Measurements from ENCODE around the gene TATDN2.
"Not testable (repeated sequence)": the region's sequence is repeated elsewhere in the genome, so short reads cannot be mapped to it uniquely, and the experiment has no call there.

Gene TATDN2

GRCh38 chr3:10272476-10272875, 24.2 kb downstream of the TATDN2 start:
- not testable (repeated sequence) for H3K9me3 ChIP-seq (ENCODE audit: control insufficient read depth, low read length); H2BK5ac ChIP-seq (ENCODE audit: low read depth, low read length, poor library complexity, severe bottlenecking); H4K8ac ChIP-seq (ENCODE audit: low read length); H3K27me3 ChIP-seq (ENCODE audit: control insufficient read depth in 1 of 2, insufficient read depth in 1 of 2, low read length in 2 of 2); H2BK15ac ChIP-seq (ENCODE audit: low read depth, poor library complexity, severe bottlenecking); H3K4me1 ChIP-seq (ENCODE audit: control insufficient read depth, insufficient read depth, low read depth, low read length); H2BK12ac ChIP-seq (ENCODE audit: low read length in 2 of 2); H3K14ac ChIP-seq (ENCODE audit: low read length in 2 of 2); H2AK5ac ChIP-seq (ENCODE audit: low read length, severe bottlenecking); H2BK120ac ChIP-seq (ENCODE audit: low read depth, low read length); H3K4me2 ChIP-seq (ENCODE audit: low read length, poor library complexity, severe bottlenecking); H3K4ac ChIP-seq (ENCODE audit: low read depth in 1 of 2, low read length in 2 of 2); H3K23ac ChIP-seq (ENCODE audit: low read length in 2 of 2); H2AFZ ChIP-seq (ENCODE audit: low read depth, low read length); H3K27ac ChIP-seq (ENCODE audit: low read length, poor library complexity, severe bottlenecking); DNase-seq; H3K18ac ChIP-seq (ENCODE audit: low read depth in 1 of 2, low read length in 2 of 2); H3K4me3 ChIP-seq (ENCODE audit: insufficient read depth in 1 of 2, low read depth in 1 of 2, low read length in 2 of 2); H3K9ac ChIP-seq (ENCODE audit: low read length); H4K91ac ChIP-seq (ENCODE audit: low read length)
- Histone ChIP-seq H3K79me1 (replicated peaks; ENCODE audit: low read length, poor library complexity, severe bottlenecking) (peaks cover 35% of the 10 kb centered on the region), H3K36me3 (ENCODE audit: control insufficient read depth in 1 of 2, insufficient read depth in 2 of 2, low read depth in 1 of 2, low read length in 2 of 2) (peaks cover 48 to 59% of the 10 kb centered on the region in 2 experiments)
- WGBS: 97% methylated on average over 9 of the region's 11 CpGs

DNA sequence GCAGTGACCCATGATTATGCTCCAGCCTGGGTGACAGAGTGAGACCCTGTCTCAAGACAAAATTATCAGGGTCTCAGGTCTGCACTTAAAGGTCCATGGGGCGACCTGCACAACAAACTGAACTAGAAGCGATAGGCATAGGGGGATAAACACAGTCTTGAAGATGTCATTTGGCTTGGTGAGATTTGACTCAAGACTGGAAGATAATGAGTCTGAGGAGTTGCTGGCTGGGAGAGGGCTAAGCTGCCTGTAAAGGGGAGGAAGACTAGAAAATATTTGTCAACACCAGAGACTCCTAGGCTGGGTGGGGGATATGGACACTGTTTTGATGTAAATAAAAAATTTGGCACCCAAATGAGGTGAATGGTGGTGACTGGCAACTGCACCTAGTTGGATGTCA, 24.7 kb downstream of the TATDN2 start:
- Histone ChIP-seq H3K36me3 (ENCODE audit: control insufficient read depth in 1 of 2, insufficient read depth in 2 of 2, low read depth in 1 of 2, low read length in 2 of 2) (peaks cover 51 to 60% of the 10 kb centered on the region in 2 experiments), H3K9me3 (ENCODE audit: control insufficient read depth, low read length) (no peaks in the 10 kb centered on the region), H4K91ac (ENCODE audit: low read length) (no peak overlapping the region), H3K27ac (ENCODE audit: low read length, poor library complexity, severe bottlenecking) (no peak overlapping the region), H3K4me2 (ENCODE audit: low read length, poor library complexity, severe bottlenecking) (no peak overlapping the region), H3K18ac (ENCODE audit: low read depth in 1 of 2, low read length in 2 of 2) (no peak overlapping the region), H2BK120ac (ENCODE audit: low read depth, low read length) (no peak overlapping the region), H2BK5ac (ENCODE audit: low read depth, low read length, poor library complexity, severe bottlenecking) (no peak overlapping the region), H3K27me3 (ENCODE audit: control insufficient read depth in 1 of 2, insufficient read depth in 1 of 2, low read length in 2 of 2) (no peaks in the 10 kb centered on the region), H4K8ac (ENCODE audit: low read length) (no peak overlapping the region), H3K9ac (ENCODE audit: low read length) (no peak overlapping the region), H2AFZ (ENCODE audit: low read depth, low read length) (no peak overlapping the region), H3K14ac (ENCODE audit: low read length in 2 of 2) (no peak overlapping the region), H2BK12ac (ENCODE audit: low read length in 2 of 2) (no peak overlapping the region), H3K4me1 (ENCODE audit: control insufficient read depth, insufficient read depth, low read depth, low read length) (peaks cover 5% of the 10 kb centered on the region), H3K23ac (ENCODE audit: low read length in 2 of 2) (no peak overlapping the region), H2BK15ac (ENCODE audit: low read depth, poor library complexity, severe bottlenecking) (no peak overlapping the region), H2AK5ac (ENCODE audit: low read length, severe bottlenecking) (peak overlapping the region; percentile 53), H3K4me3 (ENCODE audit: insufficient read depth in 1 of 2, low read depth in 1 of 2, low read length in 2 of 2) (no peak overlapping the region), H3K79me1 (replicated peaks; ENCODE audit: low read length, poor library complexity, severe bottlenecking) (peaks cover 39% of the 10 kb centered on the region), H3K4ac (ENCODE audit: low read depth in 1 of 2, low read length in 2 of 2) (no peak overlapping the region)
- no peak for DNase-seq
- WGBS: 98% methylated on average over 2 of the region's 2 CpGs

- H2BK12ac ChIP-seq (ENCODE audit: low read length in 2 of 2): no peak overlapping the region
- H3K27me3 ChIP-seq (ENCODE audit: control insufficient read depth in 1 of 2, insufficient read depth in 1 of 2, low read length in 2 of 2): no peaks in the 10 kb centered on the region
- H4K8ac ChIP-seq (ENCODE audit: low read length): no peak overlapping the region
- 84% methylated on average over 1 of the region's 1 CpG for WGBS
- no peak overlapping the region for H2AFZ ChIP-seq (ENCODE audit: low read depth, low read length)
- H2BK15ac ChIP-seq (ENCODE audit: low read depth, poor library complexity, severe bottlenecking): no peak overlapping the region
- no peak overlapping the region for H4K91ac ChIP-seq (ENCODE audit: low read length)
- H3K14ac ChIP-seq (ENCODE audit: low read length in 2 of 2): no peak overlapping the region
- no peak overlapping the region for H2BK120ac ChIP-seq (ENCODE audit: low read depth, low read length)
- H3K27ac ChIP-seq (ENCODE audit: low read length, poor library complexity, severe bottlenecking): peak overlapping the region; percentile 19
- peaks cover 45% of the 10 kb centered on the region for H3K79me1 ChIP-seq (replicated peaks; ENCODE audit: low read length, poor library complexity, severe bottlenecking)
- H2BK5ac ChIP-seq (ENCODE audit: low read depth, low read length, poor library complexity, severe bottlenecking): no peak overlapping the region
- no peak overlapping the region for H3K4ac ChIP-seq (ENCODE audit: low read depth in 1 of 2, low read length in 2 of 2)
- no peaks in the 10 kb centered on the region for H3K9me3 ChIP-seq (ENCODE audit: control insufficient read depth, low read length)
- peaks cover 5% of the 10 kb centered on the region for H3K4me1 ChIP-seq (ENCODE audit: control insufficient read depth, insufficient read depth, low read depth, low read length)
- H3K4me2 ChIP-seq (ENCODE audit: low read length, poor library complexity, severe bottlenecking): no peak overlapping the region
- H2AK5ac ChIP-seq (ENCODE audit: low read length, severe bottlenecking): no peak overlapping the region
- no peak overlapping the region for H3K9ac ChIP-seq (ENCODE audit: low read length)
- H3K23ac ChIP-seq (ENCODE audit: low read length in 2 of 2): no peak overlapping the region
- no peak overlapping the region for H3K4me3 ChIP-seq (ENCODE audit: insufficient read depth in 1 of 2, low read depth in 1 of 2, low read length in 2 of 2)
- no peak overlapping the region for H3K18ac ChIP-seq (ENCODE audit: low read depth in 1 of 2, low read length in 2 of 2)
- DNase-seq: peak; percentile 9
- H3K36me3 ChIP-seq (ENCODE audit: control insufficient read depth in 1 of 2, insufficient read depth in 2 of 2, low read depth in 1 of 2, low read length in 2 of 2): peaks cover 59 to 67% of the 10 kb centered on the region in 2 experiments
Measured at GRCh38 chr3:10273702-10274305, 25.5 kb downstream of the TATDN2 start.

DNA sequence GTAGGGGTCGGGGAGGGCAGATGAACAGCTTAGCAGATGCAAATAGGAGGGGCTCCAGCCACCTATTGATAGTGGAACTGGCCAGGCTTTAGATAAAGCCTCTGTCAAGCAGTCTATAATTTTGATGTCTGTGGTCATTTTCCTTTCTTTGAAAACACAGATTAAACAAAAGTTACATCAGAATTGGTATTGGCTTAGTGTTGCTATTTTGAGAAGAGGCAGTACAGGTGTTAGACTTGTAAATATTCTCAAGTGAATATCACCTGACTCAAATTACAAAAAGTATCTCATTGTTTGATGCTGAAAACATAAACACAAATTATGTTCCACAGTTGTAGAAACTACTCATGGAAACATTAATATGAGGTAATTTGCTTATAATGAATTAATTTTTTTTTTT, 26.3 kb downstream of the TATDN2 start:
- Histone ChIP-seq H3K79me1 (replicated peaks; ENCODE audit: low read length, poor library complexity, severe bottlenecking) (peaks cover 41% of the 10 kb centered on the region), H3K27me3 (ENCODE audit: control insufficient read depth in 1 of 2, insufficient read depth in 1 of 2, low read length in 2 of 2) (no peaks in the 10 kb centered on the region), H3K4me3 (ENCODE audit: insufficient read depth in 1 of 2, low read depth in 1 of 2, low read length in 2 of 2) (no peak overlapping the region), H2BK12ac (ENCODE audit: low read length in 2 of 2) (no peak overlapping the region), H3K23ac (ENCODE audit: low read length in 2 of 2) (no peak overlapping the region), H2AFZ (ENCODE audit: low read depth, low read length) (no peak overlapping the region), H3K9me3 (ENCODE audit: control insufficient read depth, low read length) (no peaks in the 10 kb centered on the region), H2BK15ac (ENCODE audit: low read depth, poor library complexity, severe bottlenecking) (no peak overlapping the region), H2BK120ac (ENCODE audit: low read depth, low read length) (no peak overlapping the region), H3K4me2 (ENCODE audit: low read length, poor library complexity, severe bottlenecking) (no peak overlapping the region), H3K36me3 (ENCODE audit: control insufficient read depth in 1 of 2, insufficient read depth in 2 of 2, low read depth in 1 of 2, low read length in 2 of 2) (peaks cover 62 to 68% of the 10 kb centered on the region in 2 experiments), H2BK5ac (ENCODE audit: low read depth, low read length, poor library complexity, severe bottlenecking) (no peak overlapping the region), H4K91ac (ENCODE audit: low read length) (no peak overlapping the region), H3K18ac (ENCODE audit: low read depth in 1 of 2, low read length in 2 of 2) (no peak overlapping the region), H3K14ac (ENCODE audit: low read length in 2 of 2) (no peak overlapping the region), H3K9ac (ENCODE audit: low read length) (no peak overlapping the region), H3K4ac (ENCODE audit: low read depth in 1 of 2, low read length in 2 of 2) (no peak overlapping the region), H3K27ac (ENCODE audit: low read length, poor library complexity, severe bottlenecking) (no peak overlapping the region), H2AK5ac (ENCODE audit: low read length, severe bottlenecking) (no peak overlapping the region), H4K8ac (ENCODE audit: low read length) (no peak overlapping the region), H3K4me1 (ENCODE audit: control insufficient read depth, insufficient read depth, low read depth, low read length) (peaks cover 5% of the 10 kb centered on the region)
- DNase-seq: no peak
- 94% methylated on average over 1 of the region's 1 CpG for WGBS
